HG03159 (cell line): ENCODE measurements around the gene SLC22A31.
"Not testable (repeated sequence)": the region's sequence is repeated elsewhere in the genome, so short reads cannot be mapped to it uniquely, and the experiment has no call there.

Experiments used
- ATAC-seq: cut with Tn5 transposase; IDR thresholded peaks from one replicate; pipeline ENCODE4 v1.9.1; 2021; ENCODE audit warnings: mild to moderate bottlenecking, moderate library complexity; ENCODE audit not compliant: unreplicated experiment

The SLC22A31 gene

GRCh38 chr16:89193576-89194293 is 6.6 kb downstream of the SLC22A31 start:
- ATAC-seq, result no peak

GRCh38 chr16:89192956-89193575 is 7.3 kb downstream of the SLC22A31 start:
- no peak for ATAC-seq

DNA sequence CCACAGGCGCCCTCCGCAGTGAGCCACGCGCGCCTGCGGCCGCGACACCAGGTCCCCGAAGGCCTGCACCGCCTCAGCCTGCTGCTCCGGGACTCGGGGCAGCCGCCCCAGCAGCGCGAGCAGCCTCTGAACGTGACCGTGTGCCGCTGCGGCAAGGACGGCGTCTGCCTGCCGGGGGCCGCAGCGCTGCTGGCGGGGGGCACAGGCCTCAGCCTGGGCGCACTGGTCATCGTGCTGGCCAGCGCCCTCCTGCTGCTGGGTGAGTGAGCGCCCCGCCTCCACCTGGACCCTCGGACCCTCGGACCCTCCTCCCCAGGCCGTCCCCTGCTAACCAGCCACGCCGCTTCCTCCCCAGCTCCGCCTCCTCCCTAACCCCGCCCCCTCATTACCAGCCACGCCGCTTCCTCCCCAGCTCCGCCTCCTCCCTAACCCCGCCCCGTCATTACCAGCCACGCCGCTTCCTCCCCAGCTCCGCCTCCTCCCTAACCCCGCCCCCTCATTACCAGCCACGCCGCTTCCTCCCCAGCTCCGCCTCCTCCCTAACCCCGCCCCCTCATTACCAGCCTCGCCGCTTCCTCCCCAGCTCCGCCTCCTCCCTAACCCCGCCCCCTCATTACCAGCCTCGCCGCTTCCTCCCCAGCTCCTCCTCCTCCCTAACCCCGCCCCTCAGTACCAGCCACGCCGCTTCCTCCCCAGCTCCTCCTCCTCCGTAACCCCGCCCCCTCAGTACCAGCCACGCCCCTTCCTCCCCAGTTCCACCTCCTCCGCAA is 8.0 kb downstream of the SLC22A31 start:
- ATAC-seq, result not testable (repeated sequence)

DNA sequence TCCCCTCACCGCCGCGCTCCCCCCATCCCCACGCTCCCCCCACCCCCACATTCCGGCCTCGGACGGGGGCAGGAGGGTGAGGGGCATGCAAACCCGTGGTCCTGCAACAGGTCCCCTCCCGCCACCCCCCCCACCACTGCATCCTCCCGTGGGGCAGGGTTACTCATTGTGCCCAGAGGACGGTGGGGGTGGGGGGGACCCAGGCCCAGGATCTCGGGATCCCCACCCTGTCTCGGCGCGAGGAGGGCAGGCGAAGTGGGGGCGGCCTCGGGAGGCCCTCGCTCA is 8.5 kb downstream of the SLC22A31 start:
- no peak for ATAC-seq

DNA sequence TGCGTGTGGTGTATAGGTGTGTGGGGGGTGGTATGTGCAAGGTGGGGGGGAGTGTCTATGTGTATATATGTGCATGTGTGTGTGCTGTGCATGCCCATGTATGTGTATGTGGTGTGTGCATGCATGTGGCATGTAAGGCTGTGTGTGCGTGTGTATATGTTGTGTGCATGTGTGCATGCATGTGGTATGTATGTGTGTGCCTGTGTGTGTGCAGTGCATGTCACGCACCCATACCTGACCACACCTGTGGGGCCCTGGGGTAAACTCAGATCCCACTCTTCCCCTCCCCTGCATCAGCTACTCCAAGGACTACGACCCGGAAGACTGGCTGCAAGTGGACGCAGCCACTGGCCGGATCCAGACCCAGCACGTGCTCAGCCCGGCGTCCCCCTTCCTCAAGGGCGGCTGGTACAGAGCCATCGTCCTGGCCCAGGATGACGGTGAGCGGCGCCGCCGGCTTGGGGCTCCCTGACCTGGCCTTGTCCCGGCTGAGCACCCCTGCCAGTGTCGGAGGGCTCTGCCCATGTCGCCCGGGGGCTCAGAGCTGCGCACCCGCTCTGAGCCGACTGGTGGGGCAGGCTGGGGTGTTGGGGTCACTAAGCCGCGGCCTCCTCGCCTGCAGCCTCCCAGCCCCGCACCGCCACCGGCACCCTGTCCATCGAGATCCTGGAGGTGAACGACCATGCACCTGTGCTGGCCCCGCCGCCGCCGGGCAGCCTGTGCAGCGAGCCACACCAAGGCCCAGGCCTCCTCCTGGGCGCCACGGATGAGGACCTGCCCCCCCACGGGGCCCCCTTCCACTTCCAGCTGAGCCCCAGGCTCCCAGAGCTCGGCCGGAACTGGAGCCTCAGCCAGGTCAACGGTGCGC is 9.1 kb downstream of the SLC22A31 start:
- ATAC-seq, result no peak

DNA sequence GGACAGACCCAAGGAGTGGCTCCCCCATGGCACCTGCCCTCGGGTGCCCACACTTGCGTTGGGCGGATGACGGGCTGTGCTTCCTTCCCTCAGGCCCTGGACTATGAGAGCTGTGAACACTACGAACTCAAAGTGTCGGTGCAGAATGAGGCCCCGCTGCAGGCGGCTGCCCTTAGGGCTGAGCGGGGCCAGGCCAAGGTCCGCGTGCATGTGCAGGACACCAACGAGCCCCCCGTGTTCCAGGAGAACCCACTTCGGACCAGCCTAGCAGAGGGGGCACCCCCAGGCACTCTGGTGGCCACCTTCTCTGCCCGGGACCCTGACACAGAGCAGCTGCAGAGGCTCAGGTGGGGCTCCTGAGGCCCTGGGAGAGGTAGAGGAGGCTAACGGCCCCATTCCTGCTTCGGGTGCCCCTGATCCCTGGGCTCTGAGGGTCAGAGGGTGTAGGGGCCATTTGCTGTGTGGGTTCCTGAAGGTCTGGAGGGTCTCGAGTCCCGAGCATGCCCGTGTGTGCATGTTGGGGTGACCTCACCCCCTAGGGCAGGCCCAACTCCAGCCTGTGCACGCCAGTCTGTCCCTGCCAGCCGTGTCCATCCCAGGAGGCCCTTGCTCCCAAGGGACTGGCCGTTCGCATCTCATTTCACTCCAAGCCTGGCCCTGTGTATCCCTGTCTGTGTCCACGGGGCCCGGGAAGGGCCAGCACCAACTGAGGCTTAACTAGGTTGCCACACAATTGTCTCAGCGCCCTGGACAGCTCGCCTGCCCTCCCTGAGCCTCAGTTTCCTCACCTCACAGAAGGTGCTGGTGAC is 10.0 kb downstream of the SLC22A31 start:
- ATAC-seq, result no peak

GRCh38 chr16:89189358-89190025 is 10.8 kb downstream of the SLC22A31 start:
- no peak for ATAC-seq

GRCh38 chr16:89188471-89189357 is 11.6 kb downstream of the SLC22A31 start:
- ATAC-seq, result not testable (repeated sequence)

- no peak for ATAC-seq
Measured at GRCh38 chr16:89187770-89188392, 12.5 kb downstream of the SLC22A31 start.

GRCh38 chr16:89187032-89187769 is 13.1 kb downstream of the SLC22A31 start:
- no peak for ATAC-seq

DNA sequence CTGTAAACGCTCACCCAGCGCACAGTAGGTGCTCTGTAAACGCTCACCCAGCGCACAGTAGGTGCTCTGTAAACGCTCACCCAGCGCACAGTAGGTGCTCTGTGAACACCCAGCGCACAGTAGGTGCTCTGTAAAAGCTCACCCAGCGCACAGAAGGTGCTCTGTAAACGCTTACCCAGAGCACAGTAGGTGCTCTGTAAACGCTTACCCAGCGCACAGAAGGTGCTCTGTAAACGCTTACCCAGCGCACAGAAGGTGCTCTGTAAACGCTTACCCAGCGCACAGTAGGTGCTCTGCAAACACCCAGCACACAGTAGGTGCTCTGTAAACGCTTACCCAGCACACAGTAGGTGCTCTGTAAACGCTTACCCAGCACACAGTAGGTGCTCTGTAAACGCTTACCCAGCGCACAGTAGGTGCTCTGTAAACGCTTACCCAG is 13.7 kb downstream of the SLC22A31 start:
- not testable (repeated sequence) for ATAC-seq

- ATAC-seq, result not testable (repeated sequence)
Measured at GRCh38 chr16:89185887-89186592, 14.3 kb downstream of the SLC22A31 start.

DNA sequence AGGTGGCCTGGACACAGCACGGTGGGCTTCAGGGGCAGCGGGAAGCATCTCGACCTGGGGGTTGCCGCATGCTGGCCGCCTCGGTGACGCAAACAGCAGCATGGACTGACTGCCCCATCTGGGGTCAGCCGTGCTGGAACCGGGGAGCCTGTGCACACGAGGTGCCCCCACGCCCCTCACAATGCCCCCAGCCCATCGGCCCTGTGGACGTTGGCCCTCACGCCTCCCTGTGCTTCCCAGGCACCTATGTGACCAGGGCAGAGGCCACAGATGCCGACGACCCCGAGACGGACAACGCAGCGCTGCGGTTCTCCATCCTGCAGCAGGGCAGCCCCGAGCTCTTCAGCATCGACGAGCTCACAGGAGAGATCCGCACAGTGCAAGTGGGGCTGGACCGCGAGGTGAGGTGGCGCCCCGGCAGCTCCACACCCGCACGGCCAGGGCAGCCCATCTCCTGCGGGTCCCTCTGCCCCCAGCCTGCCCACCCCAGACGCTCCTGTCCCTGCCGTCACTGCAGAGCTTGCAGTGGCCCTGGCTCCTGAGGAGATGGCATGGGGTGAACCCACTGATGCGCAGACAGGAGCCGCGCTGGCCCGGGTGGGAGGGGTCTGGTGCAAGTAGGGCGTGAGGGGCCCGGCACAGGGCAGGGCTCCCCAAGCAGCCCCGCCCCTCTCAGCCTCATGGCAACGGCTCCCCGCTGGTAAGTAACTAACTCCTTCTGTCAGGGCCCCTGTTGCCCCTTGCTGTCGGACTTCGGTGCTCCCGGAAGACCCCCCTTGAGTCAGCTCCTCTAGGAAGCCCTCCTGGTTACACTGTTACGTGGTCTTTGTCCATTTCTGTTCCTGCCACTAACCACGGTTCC is 15.2 kb downstream of the SLC22A31 start:
- no peak for ATAC-seq

- ATAC-seq, result no peak
Measured at GRCh38 chr16:89184677-89184932, 15.7 kb downstream of the SLC22A31 start.

DNA sequence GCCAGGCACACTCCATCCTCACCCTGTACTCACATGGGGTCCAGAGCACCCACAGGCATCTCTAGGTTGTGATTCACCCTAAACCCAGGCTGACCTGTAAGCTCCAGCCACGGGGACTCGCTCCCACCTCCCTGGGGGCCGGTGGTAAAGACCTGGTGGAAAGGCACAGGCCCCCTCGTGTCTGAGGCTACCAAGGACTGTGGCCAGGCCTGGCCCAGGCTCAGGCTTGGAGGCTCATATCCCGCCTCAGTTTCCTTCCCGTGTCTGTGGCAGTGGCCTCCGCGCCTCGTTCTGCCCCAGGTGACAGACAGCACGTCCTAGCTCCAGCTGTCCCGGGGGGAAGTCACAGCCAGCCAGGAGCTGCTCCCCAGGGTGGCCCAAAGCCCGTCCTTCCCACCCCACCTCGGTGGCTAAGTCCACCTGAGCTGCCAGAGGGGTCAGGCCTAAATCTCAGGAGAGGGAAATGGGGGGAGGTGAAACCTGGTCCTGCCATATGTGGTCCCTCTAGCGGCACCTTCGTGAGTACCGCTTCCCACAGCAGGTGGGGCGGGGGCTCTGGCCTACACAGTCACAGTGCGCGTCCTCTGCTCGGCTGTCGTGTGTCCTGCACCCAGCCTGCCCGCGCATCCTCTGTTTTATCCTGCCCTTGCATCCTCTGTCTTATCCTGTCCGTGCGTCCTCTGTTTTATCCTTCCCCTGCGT is 16.2 kb downstream of the SLC22A31 start:
- no peak for ATAC-seq

DNA sequence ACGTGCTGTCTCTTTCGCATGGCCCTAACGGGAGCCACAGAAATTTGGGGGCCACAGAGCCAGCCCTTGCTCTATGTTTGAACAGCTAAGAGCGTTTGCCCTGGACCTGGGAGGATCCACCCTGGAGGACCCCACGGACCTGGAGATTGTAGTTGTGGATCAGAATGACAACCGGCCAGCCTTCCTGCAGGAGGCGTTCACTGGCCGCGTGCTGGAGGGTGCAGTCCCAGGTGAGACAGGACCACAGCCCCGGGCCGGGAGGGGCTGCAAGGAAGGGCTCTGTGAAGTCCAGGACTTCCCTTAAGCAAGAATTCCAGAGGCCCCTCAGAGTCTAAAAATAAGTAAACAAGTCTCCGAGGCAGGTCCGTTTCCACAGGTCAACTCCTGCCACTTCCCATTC is 16.9 kb downstream of the SLC22A31 start:
- ATAC-seq, result no peak
